NOMO-1 treated with dmso at 0.1 percent for 144 hours (cell line): ENCODE results near the gene FAM118B.
A peak's percentile ranks its signal among the peaks of the same experiment; 100 is the strongest.

Experiments used
- DNase-seq: peaks from one replicate; lab custom pipeline; 2025; ENCODE audit not compliant: unreplicated experiment; lab: John Stamatoyannopoulos, UW

Gene FAM118B

DNA sequence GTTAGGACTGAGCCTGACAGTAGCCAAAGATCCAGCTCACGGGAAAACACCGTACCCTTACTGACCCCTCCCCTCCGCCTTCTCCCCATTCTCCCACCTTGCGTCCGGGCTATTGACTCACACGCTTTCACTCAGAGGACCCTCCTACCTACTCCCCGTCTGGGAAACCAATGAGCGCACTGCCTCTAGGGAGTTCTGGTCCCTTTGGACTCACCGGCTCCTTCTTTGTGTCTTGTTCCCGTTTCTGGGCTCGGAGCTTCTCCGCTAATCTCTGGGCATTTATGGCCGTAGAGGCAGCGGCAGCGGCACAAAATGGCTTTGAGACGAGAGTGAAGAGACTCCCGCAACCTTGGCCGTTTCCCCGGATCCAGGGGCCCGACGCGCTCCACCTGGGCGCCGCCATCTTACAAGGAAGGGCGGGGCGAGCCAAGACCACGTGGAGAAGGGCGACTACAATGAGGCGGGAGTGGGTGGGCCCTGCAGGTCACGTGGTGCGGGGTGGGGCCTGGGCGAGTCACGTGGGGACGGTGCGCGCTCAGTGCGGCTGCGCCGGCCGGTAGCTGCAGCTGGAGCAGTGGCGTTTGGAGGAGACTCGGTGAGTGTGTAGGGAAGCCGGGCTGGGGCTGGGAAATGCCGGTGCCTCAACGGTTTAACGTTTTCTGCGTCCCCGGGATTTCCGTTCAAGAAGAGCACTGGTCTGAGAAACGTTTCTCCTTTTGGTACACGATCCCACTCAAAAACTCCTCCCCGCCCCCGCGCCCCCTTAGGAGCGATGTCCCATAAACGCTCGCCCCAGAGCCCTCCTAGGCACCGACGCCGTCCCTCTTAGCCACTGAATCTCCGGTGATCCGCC, at the start of gene FAM118B, which contains the start of gene RPUSD4:
TSS of gene FAM118B (plus strand) at position 547 of the 853 bp plus-strand sequence. CDS start 23,220 bp downstream, outside the sequence.
TSS of gene RPUSD4 (minus strand) at position 415 of the 853 bp plus-strand sequence. CDS start at position 403, 12 bp downstream.
- DNase-seq: peak; percentile 91

DNA sequence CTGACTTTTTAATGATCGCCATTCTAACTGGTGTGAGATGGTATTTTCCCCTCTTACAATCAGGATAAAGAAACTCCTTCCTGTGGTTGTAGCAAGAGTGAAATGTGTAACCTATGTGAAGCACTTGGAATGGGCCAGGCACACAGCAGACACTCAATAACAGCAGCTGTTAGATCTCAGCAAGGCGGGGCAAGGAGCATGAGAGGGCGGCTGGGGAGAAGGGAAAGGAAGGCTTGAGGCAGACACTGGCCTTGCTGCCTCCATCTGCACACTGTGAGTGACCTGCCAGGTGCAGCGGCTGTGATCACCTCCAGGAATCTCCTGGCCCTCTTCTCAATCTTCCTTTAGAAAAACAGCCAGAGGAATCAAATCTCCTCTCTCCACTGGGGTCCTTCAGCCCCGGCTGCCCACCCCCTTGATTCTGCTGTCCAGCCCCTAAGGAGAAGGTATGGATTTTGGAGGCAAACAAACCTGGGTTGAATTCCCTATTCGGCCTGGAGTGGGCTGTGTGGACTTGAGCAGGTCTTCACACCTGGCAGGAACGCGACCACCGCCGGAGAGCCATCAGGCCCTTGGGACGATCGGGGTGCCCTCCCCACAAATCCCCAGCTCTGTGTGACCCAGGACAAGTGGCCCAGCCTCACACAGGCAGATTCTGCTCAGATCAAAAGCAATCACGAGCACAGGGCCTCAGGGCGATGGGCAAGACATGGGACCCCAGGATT, 49.1 kb upstream of the FAM118B start:
- DNase-seq: no peak

DNA sequence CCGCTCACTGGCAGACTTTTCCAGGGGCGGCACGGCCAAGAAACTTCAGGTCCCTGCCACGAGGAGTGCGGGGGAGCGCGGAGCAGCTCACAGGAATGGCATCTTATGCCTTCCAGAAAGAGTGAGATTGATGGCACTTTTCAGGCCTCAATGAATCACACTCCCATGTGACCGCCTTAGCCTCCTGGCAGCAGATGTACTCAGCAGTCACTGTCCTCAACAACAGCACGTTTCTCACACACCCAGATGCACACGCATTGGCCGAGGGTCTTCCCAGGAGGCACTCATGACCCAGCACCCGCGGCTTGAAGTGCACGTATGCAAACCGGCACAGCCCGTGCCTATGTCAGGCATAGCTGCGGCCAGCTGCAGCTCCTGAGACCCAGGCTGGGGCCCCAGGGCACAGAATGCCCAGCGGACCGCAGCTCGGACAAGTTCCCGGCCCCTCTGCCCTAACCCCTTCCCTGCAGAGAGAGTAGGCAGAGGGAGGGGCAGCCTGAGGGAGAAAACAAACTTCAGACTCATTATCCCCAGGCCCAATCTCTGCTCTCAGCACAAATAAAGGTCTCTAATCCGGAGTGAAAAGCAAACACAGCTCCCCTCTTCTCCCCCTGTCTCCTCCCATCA, 48.4 kb upstream of the FAM118B start:
- DNase-seq: no peak

DNA sequence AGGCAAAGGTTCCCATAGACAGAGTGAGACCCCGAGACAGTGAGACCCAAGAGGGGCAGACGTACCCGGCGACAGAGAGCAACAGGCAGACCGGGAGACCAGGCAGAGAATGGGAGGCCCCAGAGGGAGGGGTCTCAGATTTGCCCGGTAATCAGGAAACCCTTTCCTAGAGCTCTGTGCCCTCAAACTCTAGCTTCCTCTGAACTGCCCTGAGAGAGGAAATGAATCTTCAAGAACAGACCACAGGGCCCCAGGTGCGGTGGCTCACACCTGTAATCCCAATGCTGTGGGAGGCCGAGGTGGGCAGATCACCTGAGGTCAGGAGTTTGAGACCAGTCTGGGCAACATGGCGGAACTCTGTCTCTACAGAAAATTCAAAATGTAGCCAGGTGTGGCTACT, 47.8 kb upstream of the FAM118B start:
- no peak for DNase-seq

DNA sequence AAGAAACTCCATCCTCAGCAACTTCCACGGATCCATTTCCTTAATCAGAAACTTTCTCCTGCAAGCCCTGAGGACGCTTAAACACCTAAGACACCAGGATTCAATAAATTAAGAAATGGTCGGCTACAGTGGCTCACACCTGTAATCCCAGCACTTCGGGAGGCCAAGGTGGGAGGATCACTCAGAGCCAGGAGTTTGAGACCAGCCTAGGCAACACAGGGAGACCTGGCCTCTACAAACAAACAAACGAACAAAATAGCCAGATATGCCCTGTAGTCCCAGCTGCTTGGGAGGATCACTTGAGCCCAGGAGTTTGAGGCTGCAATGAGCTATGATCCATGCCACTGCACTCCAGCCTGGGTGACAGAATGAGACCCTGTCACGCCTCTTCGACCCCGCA, 46.8 kb upstream of the FAM118B start:
- no peak for DNase-seq

DNA sequence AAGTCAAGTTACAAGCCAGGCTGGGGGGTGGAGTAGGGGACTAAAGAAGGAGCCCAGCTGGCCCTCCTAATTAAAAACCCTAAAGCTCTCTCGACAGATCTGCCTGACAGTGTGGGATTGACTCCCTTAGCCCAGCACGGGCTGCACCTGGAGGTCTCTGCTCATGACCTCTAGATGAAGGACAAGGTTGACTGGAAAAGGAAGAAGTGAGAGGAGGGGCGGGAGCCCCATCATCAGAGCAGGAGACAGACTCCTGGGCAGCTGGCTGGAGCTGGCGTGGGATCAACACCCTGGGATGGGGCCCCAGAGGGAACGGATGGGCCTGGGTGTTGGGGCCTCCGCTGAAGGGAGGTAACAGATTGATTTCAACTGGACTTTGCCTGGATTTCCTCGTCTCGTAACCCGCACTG, 46.3 kb upstream of the FAM118B start:
- DNase-seq: no peak

DNA sequence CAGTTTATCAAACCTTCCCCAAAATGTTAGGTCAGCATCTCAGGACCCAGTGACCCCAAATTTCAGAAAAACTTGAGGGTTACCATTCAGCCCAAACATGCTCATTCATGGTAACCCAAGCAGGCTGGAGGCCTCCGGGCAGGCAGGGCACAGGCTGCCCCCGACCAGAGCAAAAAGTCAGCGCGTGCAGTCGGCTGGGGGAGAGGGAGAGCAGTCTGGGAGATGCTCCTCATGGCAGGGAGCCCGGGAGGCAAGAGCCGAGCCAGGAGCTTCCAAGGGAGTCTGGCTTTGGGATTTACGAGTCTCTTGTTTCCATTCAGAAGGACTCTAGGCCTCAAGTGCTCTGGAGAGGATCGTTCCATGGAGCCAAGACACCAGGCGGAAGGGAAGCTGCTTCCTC, 45.8 kb upstream of the FAM118B start:
- no peak for DNase-seq

DNA sequence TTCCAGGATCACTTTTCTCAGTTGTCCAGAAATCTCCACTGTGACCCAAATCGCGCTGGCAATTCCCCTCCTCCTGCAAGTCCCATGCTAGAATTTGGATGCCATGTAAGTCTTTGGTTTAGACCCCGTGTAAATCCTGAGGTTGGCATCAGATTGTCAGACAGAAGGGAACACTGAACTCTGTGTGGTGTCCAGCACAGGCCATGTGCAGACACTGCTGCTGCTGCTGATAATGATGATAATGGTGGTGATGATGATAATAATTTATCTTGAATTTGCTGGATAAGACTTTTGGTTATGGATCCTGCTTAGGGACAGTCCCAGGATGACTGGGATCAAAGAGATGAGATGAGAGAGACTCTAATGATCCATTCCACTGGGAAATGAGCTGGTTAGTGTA, 45.2 kb upstream of the FAM118B start:
- DNase-seq: no peak

DNA sequence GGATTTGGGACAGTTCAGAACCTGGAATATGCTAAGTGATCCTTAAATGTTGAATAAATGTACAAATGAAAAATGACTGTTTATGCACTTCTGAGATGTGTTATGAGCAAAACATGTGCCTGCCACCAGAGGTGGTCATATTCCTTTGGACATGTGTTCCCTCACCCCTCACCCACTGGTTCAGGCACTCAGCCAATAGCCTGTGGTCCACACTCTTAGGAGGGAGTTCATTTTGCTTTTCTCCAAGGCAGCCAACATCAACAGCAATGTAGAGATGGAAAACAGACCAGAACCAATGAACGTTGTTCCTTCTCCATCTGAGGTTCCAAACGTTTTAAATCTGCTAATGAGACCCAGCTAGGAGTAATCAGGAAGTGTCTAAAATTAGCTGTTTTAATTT, 44.1 kb upstream of the FAM118B start:
- DNase-seq: no peak

DNA sequence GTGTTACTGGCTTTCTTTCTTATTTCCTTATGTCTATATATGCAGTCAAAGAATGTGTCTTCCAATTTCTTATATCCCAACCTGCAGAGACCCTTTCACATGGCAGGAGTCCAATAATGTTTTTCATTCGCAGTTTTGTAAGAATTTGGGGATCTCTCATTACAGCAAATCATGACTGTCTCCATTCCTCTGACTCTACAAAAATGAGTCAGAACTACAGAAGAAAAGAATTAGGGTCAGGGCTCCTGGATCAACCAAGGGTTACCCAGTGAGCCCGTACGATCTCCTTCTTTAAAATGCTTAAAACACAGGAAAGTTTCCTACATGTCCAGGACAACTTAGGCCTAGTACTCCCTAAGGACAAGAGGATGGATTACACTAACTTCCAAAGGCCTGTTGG, 42.3 kb upstream of the FAM118B start:
- DNase-seq: no peak

DNA sequence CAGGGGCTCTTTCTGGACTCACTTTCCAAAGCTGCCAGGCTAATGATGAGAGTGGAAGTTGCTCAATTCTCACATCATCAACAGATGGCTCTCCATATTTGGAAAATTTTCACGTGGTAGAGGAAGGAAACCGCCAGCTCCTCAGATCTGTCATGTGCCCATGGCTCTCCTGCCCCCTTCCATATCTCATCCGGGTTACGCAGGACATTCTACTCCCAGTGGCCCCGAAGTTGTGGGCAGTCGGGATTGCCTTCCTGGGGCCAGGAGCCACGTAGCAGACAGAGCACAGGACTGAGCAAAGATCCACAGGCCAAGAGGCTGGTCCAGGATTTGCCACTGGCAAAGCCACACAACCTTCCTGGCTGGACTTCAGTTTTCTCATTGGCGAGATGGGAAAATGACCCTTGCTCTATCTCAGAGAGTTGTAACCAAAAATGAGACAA, 39.0 kb upstream of the FAM118B start:
- DNase-seq: peak; percentile 3

DNA sequence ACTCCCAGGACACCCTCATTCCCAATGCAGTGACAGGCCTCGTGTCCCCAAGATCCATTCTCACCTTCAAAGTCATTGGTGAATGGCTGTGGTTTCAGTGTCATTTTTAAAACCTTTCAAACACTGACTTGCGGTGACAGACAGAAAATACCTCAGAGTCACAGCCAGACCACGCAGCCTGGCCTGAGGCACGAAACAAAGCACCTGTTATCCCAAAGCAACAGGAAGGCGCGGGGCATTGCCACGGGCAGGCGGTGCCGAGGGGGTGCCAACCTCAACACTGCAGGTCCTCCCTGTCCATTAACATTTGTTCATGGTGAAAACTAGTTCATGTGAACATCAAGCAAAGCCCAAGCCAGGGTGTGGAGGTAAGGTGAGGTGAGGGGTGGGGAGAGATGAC, 38.3 kb upstream of the FAM118B start:
- no peak for DNase-seq

DNA sequence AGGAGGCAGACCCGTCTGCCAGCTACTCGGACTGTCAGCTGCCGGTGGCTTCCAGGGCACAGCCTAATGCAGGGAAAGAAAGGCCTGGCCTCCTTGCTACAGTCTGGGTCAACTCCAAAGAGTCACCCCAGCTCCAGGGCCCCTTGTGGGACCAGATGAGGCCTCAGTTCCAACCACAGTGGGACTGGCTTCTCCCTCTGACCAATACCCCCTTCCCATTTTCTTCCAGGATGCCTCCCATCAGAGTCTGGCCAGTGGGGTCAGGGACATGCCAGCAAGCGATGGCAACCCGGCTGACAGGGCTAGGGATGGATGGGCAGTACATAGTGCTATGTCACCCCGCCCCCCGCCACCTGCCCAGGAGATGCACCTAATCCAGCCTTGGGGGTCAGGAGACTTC, 36.8 kb upstream of the FAM118B start:
- DNase-seq: no peak

DNA sequence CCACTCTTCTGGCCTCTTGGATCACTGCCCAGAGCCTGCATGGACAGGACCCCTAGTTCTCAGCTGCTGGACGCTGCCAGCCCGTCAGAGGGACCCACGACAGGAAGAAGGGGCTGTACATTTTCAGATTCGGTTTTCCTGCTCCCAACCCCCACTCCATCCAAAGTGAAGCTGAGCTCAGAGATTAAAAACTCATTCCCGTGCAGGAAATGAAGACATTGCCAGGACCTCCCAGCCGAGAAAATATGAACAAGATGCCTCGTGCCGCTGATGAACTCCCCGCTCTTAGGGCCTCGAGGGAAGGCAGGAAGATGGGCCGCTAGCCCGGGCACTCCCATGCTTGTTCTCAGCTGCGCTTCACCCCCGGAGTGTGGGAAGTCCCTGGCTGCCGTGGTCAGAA, 36.2 kb upstream of the FAM118B start:
- DNase-seq: no peak

DNA sequence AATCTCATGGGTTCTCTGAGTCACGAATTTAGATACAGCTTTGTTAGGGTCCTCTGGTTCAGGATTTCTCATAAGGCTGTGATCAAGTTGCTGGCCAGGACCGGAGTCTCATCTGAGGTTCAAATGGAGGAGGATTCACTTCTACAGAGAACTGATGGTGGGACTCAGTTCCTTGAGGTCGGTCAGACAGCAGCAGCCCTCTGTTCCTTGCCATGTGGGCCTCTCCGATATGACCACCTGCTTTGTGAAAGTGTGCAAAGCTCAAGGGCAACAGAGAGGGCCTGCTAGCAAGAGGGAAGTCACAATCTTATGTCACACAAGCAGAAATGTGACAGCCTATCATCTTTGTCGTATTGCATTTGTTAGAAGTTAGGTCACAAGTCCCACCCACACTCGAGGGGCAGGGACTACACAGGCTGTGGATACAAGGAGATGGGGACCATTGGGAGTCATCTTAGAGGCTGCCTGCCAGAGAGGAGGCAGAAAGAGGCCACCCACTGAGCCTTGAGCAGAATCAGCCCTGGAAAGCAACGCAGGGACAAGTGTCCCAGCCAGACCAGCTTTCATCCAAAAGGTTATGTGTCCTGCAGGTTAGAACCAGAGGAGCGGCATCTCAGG, 34.6 kb upstream of the FAM118B start:
- no peak for DNase-seq

DNA sequence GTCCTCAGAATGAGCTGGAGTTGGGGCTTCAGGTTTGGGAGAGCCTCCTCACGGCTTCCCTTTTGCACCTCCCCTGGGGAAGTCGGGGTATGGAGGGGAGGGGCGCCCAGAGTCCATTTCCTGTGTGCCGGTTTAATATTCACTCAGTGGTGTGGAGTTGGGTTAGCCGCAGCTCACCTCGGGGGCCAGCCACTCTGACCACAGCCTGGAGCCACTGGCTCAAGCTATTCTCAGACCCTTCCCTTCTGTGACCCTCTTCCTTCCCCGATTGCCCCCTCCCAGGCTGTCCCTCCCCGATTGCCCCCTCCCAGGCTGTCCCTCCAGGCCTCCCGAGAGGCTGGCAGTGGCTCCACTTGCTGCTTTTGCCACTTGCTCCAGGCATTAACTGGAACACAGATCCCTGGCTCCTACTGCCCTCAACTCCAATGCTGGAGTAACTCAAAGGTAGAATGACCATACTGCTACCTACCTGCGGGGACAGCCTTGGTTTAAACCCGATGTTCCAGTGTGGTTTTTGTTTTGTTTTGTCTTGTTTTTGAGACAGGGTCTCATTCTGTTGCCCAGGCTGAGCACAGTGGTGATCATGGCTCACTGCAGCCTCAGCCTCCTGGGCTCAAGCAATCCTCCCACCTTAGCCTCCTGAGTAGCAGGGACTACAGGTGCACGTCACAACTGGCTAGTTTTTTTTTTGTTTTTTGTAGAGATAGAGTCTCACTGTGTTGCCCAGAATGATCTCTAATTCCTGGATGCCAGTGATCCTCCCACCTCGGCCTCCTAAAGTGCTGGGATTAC, 29.4 kb upstream of the FAM118B start:
- no peak for DNase-seq

DNA sequence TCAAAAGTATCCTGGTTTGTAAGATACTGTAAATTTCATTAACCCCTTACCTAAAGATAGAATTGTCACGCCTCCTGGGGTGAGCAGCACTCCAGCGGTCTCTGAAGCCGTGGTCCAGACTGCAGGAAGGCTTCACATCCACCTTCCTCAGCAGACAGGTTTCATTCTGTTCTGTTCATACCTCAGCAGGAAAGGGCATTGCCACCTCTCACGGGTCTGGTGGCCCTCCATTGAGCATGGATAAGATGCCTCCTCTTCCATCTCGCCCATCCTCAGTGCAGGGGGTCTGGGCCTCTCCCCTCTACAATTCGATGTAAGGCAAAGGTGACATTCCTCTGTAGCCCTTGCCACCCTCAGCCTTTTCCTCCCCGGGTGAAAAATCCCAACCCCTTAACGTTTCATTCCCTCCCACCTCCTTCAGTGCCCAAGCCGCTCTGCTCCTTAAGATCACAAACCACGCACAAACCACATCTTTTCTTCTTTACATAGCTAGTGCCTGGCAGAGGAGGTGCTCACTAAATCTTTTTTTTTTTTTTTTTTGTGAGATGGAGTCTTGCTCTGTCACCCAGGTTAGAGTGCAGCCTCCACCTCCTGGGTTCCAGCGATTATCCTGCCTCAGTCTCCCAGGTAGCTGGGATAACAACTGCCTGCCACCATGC, 28.7 kb upstream of the FAM118B start:
- DNase-seq: no peak

DNA sequence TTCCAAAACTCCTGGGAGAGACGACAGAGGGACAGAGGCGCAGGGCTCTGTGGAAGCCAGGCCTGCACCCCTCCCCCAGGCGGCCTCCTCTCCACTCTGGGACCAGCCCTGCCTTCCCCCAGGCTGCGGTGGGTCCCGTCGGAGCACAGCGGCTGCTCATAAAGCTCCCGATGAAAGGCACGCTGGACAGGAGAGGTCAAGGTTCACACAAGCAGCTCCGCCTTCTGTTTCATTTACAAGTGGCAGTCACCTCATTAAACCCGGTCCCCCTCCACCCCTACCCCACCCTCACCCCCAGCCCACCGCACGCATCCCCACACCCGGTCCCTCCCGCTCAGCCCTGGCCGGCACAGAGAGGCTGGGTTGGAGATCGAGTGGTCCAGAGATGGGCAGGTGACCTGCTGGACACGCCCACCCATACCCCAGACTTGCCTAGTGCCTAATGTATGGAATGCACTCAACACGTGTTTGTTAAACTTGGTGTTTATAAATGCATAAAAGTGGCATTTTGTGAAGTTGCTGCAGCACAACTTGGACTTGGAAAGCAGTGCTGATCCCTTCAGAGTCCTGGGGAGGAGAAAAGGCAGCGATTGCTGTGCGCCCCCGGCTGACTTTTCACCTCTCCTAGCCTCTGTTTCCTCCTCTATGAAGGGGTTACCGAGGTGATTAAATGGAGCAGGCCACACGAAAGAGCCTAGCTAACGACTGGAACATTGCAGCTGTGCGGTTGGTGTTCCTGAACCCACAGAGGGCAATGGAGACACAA, 26.1 kb upstream of the FAM118B start:
- no peak for DNase-seq

DNA sequence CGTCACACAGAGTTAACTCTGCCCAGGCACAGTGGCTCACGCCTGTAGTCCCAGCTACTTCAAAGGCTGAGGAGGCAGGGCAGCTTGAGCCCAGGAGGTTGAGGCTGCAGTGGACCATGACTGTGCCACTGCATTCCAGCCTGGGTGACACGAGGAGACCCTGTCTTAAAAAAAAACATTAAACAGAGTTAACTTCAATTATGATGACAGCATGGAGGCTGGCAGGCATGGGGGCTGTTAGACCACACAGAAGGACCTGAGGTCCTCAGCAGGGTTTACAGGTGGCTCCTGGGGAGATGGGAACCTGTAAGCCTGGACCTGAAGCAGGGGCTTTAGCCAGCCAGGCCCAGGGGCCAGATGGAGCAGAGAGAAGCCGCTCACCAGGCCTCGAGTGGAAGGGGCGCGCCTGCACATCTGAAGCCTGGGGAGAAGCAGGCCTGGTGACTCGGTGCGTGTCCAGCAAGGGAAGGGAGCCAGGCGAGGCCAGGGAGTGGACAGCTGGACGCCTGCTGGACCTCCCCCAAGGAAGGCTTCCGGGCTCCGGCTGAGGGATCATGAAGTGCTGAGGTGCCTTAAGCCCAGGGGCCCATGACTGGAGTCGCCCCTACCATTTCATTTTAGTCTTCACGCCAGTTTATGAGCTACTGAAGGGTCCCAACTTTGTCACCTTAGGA, 25.4 kb upstream of the FAM118B start:
- DNase-seq: no peak
